ENCODE results near the gene AATF. TPM values are rescaled to one million over a fixed set of nuclear protein-coding genes. Genes with fewer than 3 reads are reported as not detected.

Gene AATF
- total RNA-seq, 4 donors from 2014 or later: 26.5 to 36.2 (median 30.1) TPM

DNA sequence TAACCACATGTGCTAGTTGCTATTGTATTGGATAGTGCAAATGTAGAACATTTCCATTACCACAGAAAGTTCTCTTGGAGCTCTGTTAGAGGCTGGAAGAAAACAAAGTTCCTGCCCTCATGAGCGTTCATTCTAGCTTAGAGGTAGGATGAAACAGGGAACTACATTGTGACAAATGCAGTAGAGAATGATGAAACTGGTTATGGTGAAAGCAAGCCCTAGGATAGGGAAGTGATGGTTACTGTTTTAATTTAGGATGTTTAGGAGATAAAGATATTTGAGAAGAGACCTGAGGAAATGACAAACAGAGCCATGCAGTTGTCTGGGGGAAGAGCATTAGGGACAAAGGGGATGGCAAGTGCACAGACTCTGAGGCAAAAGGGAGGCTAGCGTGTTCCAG, 50.7 kb downstream of the AATF start:
- H3K4me1 ChIP-seq: no peaks in the 10 kb centered on the region
- WGBS, 2 donors: 90 to 91% methylated on average over 2 of the region's 2 CpGs
- TF ChIP-seq POLR2A (IDR thresholded peaks at IDR 0.05) (no peak), EP300 (IDR thresholded peaks at IDR 0.05) (no peak)
- TF ChIP-seq, protein P1, sequence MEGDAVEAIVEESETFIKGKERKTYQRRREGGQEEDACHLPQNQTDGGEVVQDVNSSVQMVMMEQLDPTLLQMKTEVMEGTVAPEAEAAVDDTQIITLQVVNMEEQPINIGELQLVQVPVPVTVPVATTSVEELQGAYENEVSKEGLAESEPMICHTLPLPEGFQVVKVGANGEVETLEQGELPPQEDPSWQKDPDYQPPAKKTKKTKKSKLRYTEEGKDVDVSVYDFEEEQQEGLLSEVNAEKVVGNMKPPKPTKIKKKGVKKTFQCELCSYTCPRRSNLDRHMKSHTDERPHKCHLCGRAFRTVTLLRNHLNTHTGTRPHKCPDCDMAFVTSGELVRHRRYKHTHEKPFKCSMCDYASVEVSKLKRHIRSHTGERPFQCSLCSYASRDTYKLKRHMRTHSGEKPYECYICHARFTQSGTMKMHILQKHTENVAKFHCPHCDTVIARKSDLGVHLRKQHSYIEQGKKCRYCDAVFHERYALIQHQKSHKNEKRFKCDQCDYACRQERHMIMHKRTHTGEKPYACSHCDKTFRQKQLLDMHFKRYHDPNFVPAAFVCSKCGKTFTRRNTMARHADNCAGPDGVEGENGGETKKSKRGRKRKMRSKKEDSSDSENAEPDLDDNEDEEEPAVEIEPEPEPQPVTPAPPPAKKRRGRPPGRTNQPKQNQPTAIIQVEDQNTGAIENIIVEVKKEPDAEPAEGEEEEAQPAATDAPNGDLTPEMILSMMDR (IDR thresholded peaks at IDR 0.05): no peak
- H3K4me3 ChIP-seq: no peak overlapping the region
- H3K27ac ChIP-seq: no peak overlapping the region
- H3K9me3 ChIP-seq: peaks cover 0 to 7% (median 0%) of the 10 kb centered on the region in 4 donors
- H3K36me3 ChIP-seq: peaks cover 0 to 63% (median 14%) of the 10 kb centered on the region in 3 donors
- DNase-seq (ENCODE audit: low spot score in 2 of 2): no peak
- no peaks in the 10 kb centered on the region for H3K27me3 ChIP-seq

GRCh38 chr17:37016780-37017179, 68.0 kb downstream of the AATF start:
- H3K4me3 ChIP-seq: no peak overlapping the region
- WGBS, 2 donors: 53 to 58% methylated on average over 4 of the region's 4 CpGs
- no peak overlapping the region for H3K27ac ChIP-seq
- TF ChIP-seq POLR2A (IDR thresholded peaks at IDR 0.05) (no peak), EP300 (IDR thresholded peaks at IDR 0.05) (no peak)
- TF ChIP-seq, protein P1 (IDR thresholded peaks at IDR 0.05): no peak
- H3K9me3 ChIP-seq: no peaks in the 10 kb centered on the region
- H3K27me3 ChIP-seq: no peaks in the 10 kb centered on the region
- H3K36me3 ChIP-seq: peaks cover 0 to 17% (median 0%) of the 10 kb centered on the region in 3 donors
- DNase-seq (ENCODE audit: low spot score in 2 of 2): no peak
- peaks cover 0 to 7% (median 0%) of the 10 kb centered on the region in 4 donors for H3K4me1 ChIP-seq

- 45 to 51% methylated on average over 1 of the region's 1 CpG for WGBS, 2 donors
Measured at GRCh38 chr17:37017404-37017803, 68.7 kb downstream of the AATF start.

DNA sequence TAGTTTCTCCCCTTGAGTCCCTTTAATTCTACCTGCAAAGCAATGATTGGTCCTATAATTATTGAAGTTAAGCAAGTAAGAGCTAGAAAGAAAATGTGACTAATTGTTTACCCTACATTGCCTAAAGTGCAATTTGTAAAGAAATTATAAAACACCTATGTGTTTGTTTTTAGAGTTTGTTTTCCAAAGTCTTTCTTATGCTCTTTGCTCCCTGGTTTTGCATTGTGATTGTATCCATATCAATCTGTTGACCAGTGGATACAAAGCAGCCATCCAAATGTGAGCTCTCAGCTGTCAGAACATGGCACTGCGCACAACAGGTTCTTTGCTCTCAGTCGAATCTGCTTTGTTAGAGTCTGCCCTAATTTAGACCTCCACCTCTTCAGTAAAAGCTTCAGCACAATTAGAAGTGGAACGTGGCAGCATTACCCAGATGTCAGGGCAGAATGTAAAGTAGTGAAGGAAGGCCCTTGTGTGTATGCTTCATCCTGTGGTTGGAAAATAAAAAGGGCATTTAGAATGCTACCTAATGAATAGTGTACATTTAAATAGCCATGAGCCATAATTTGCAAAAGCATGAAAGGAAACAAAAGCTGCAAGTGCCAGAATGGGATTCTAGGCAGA, 70.5 kb downstream of the AATF start:
- DNase-seq (ENCODE audit: low spot score in 2 of 2): no peak
- peaks cover 0 to 9% (median 0%) of the 10 kb centered on the region in 3 donors for H3K36me3 ChIP-seq
- 70 to 74% methylated on average over 3 of the region's 3 CpGs for WGBS, 2 donors
- H3K4me1 ChIP-seq: peaks cover 0 to 16% (median 3%) of the 10 kb centered on the region in 4 donors
- H3K27me3 ChIP-seq: no peaks in the 10 kb centered on the region
- no peaks in the 10 kb centered on the region for H3K9me3 ChIP-seq
- H3K27ac ChIP-seq: no peak overlapping the region
- no peak overlapping the region for H3K4me3 ChIP-seq
- TF ChIP-seq POLR2A (IDR thresholded peaks at IDR 0.05) (no peak), EP300 (IDR thresholded peaks at IDR 0.05) (no peak)

More at GRCh38 chr17:37017404-37017803, 68.7 kb downstream of the AATF start:
- Histone ChIP-seq H3K27me3 (no peaks in the 10 kb centered on the region), H3K36me3 (peaks cover 0 to 11% (median 0%) of the 10 kb centered on the region in 3 donors), H3K9me3 (no peaks in the 10 kb centered on the region), H3K27ac (no peak overlapping the region), H3K4me1 (peaks cover 0 to 7% (median 0%) of the 10 kb centered on the region in 4 donors), H3K4me3 (no peak overlapping the region)
- TF ChIP-seq, protein P1 (IDR thresholded peaks at IDR 0.05): no peak
- no peak for TF ChIP-seq EP300 (IDR thresholded peaks at IDR 0.05)
- TF ChIP-seq POLR2A (IDR thresholded peaks at IDR 0.05): no peak
- no peak for DNase-seq (ENCODE audit: low spot score in 2 of 2)

GRCh38 chr17:37019741-37020129, 71.0 kb downstream of the AATF start:
- Histone ChIP-seq H3K36me3 (peaks cover 0 to 9% (median 0%) of the 10 kb centered on the region in 3 donors), H3K9me3 (no peaks in the 10 kb centered on the region), H3K27ac (no peak overlapping the region), H3K27me3 (no peaks in the 10 kb centered on the region), H3K4me3 (no peak overlapping the region), H3K4me1 (peaks cover 0 to 21% (median 4%) of the 10 kb centered on the region in 4 donors)
- 80 to 91% methylated on average over 4 of the region's 4 CpGs for WGBS, 2 donors
- no peak for DNase-seq (ENCODE audit: low spot score in 2 of 2)
- TF ChIP-seq EP300 (IDR thresholded peaks at IDR 0.05) (no peak), POLR2A (IDR thresholded peaks at IDR 0.05) (no peak)
- TF ChIP-seq, protein P1 (IDR thresholded peaks at IDR 0.05): no peak

Data from tibial nerve (tissue), 4 donors.